ENCODE data around the gene PDXP. TPM values are rescaled to one million over a fixed set of nuclear protein-coding genes. Genes with fewer than 3 reads are reported as not detected.
A peak's percentile ranks its signal among the peaks of the same experiment; 100 is the strongest.

The PDXP gene
- total RNA-seq, 1 donor from 2014 or later: 22.4 TPM

DNA sequence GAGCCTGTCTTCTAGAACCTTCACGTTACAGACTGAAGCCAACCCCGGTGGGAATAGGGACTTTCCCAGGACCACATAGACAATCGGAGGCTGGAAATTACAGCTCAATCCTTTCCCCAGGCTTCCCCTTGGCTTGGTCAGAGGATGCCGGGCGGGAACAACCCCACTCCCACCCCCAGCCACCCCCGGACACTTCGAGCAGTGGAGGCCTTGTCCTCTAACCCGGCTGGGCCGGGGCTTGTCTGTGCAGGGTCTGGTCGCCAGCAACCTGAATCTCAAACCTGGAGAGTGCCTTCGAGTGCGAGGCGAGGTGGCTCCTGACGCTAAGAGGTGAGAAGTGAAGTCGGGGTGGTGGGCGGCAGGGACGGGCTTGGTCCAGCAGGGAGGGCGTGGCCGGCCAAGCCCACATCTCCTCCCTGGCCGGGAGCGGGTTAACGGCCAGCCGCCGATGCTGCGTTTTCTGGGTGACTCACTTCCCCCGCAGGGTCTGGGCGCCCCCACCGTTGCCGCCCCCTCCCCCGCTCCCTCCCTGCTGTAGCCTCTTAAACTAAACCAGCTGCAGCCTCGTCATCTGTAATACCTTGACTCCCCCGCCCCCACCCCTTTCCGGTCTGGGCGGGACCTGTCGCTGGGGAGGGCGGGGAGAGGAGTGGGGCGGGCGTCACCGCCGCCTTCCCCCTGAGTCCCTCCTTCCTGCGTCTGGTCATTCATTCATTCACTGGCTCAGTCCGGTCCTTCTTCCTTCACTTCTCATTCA, 18.4 kb downstream of the PDXP start:
- peaks cover 28% of the 10 kb centered on the region for H3K79me2 ChIP-seq (ENCODE audit: insufficient read depth, low read length)
- H3K4me3 ChIP-seq (ENCODE audit: insufficient read depth, low read depth, low read length): peak overlapping the region; percentile 97
- H4K20me1 ChIP-seq (ENCODE audit: insufficient read depth, low read length): peaks cover 55% of the 10 kb centered on the region
- H3K27me3 Mint-ChIP-seq (ENCODE audit: low read depth, unreplicated experiment): no peaks in the 10 kb centered on the region
- H2AFZ ChIP-seq (ENCODE audit: low read depth, low read length): no peak overlapping the region
- H3K27me3 ChIP-seq (ENCODE audit: insufficient read depth, low read length): no peaks in the 10 kb centered on the region
- peaks cover 17% of the 10 kb centered on the region for H3K36me3 ChIP-seq (ENCODE audit: insufficient read depth, low read length)
- no peak for TF ChIP-seq EZH2 (IDR thresholded peaks at IDR 0.05; ENCODE audit: insufficient read depth, low read length)
- TF ChIP-seq, protein P1, sequence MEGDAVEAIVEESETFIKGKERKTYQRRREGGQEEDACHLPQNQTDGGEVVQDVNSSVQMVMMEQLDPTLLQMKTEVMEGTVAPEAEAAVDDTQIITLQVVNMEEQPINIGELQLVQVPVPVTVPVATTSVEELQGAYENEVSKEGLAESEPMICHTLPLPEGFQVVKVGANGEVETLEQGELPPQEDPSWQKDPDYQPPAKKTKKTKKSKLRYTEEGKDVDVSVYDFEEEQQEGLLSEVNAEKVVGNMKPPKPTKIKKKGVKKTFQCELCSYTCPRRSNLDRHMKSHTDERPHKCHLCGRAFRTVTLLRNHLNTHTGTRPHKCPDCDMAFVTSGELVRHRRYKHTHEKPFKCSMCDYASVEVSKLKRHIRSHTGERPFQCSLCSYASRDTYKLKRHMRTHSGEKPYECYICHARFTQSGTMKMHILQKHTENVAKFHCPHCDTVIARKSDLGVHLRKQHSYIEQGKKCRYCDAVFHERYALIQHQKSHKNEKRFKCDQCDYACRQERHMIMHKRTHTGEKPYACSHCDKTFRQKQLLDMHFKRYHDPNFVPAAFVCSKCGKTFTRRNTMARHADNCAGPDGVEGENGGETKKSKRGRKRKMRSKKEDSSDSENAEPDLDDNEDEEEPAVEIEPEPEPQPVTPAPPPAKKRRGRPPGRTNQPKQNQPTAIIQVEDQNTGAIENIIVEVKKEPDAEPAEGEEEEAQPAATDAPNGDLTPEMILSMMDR (IDR thresholded peaks at IDR 0.05; ENCODE audit: insufficient read depth, low read depth, low read length): no peak
- peak overlapping the region; percentile 79 for H3K27ac Mint-ChIP-seq (ENCODE audit: unreplicated experiment)
- H3K9ac ChIP-seq (ENCODE audit: low read length): peak overlapping the region; percentile 90
- H3K4me1 Mint-ChIP-seq (ENCODE audit: low read depth, unreplicated experiment): peaks cover 16% of the 10 kb centered on the region
- H3K36me3 Mint-ChIP-seq (ENCODE audit: low read depth, unreplicated experiment): peaks cover 2% of the 10 kb centered on the region
- peak overlapping the region; percentile 79 for H3K27ac ChIP-seq (ENCODE audit: low read depth, low read length)
- H3K9me3 ChIP-seq (ENCODE audit: insufficient read depth, low read depth, low read length): no peaks in the 10 kb centered on the region
- FAIRE-seq: no peak
- H3K4me2 ChIP-seq (ENCODE audit: low read length): peak overlapping the region; percentile 93
- peaks cover 26% of the 10 kb centered on the region for H3K4me1 ChIP-seq (ENCODE audit: insufficient read depth, low read length)
- DNase-seq (ENCODE audit: low read depth): peak; percentile 95
- no peaks in the 10 kb centered on the region for H3K9me3 Mint-ChIP-seq (ENCODE audit: unreplicated experiment)
- H3K4me3 Mint-ChIP-seq (ENCODE audit: unreplicated experiment): peak overlapping the region; percentile 85

DNA sequence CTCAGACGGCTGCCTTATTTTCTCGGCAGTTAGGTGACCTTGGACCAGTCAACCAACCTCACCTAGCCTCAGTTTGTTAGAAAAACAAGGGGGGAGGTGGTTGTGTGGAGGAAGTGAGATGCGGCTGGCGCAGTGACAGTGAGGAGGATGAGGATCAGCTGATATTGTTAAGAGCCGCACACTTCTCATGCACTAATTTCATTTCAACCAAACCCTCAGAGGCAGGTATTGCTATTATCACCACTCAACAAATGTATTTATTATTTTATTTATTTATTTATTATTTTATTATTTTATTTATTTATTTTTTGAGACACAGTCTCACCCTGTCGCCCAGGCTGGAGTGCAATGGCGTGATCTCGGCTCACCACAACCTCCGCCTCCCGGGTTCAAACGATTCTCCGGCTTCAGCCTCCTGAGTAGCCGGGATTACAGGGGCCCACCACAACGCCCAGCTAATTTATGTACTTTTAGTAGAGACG, 19.0 kb downstream of the PDXP start:
- H3K27ac ChIP-seq (ENCODE audit: low read depth, low read length): peak overlapping the region; percentile 54
- FAIRE-seq (no peak), DNase-seq (ENCODE audit: low read depth) (no peak)
- H3K4me3 ChIP-seq (ENCODE audit: insufficient read depth, low read depth, low read length): peak overlapping the region; percentile 83
- peak overlapping the region; percentile 77 for H3K9ac ChIP-seq (ENCODE audit: low read length)
- Mint-ChIP-seq H3K27ac (ENCODE audit: unreplicated experiment) (peak overlapping the region; percentile 28), H3K4me3 (ENCODE audit: unreplicated experiment) (peak overlapping the region; percentile 80), H3K36me3 (ENCODE audit: low read depth, unreplicated experiment) (peaks cover 2% of the 10 kb centered on the region), H3K9me3 (ENCODE audit: unreplicated experiment) (no peaks in the 10 kb centered on the region), H3K4me1 (ENCODE audit: low read depth, unreplicated experiment) (peaks cover 16% of the 10 kb centered on the region), H3K27me3 (ENCODE audit: low read depth, unreplicated experiment) (no peaks in the 10 kb centered on the region)
- no peak overlapping the region for H2AFZ ChIP-seq (ENCODE audit: low read depth, low read length)
- peaks cover 55% of the 10 kb centered on the region for H4K20me1 ChIP-seq (ENCODE audit: insufficient read depth, low read length)
- no peak for TF ChIP-seq EZH2 (IDR thresholded peaks at IDR 0.05; ENCODE audit: insufficient read depth, low read length)
- TF ChIP-seq, protein P1 (IDR thresholded peaks at IDR 0.05; ENCODE audit: insufficient read depth, low read depth, low read length): no peak
- no peaks in the 10 kb centered on the region for H3K9me3 ChIP-seq (ENCODE audit: insufficient read depth, low read depth, low read length)
- H3K36me3 ChIP-seq (ENCODE audit: insufficient read depth, low read length): peaks cover 17% of the 10 kb centered on the region
- H3K27me3 ChIP-seq (ENCODE audit: insufficient read depth, low read length): no peaks in the 10 kb centered on the region
- peak overlapping the region; percentile 93 for H3K4me2 ChIP-seq (ENCODE audit: low read length)
- peaks cover 28% of the 10 kb centered on the region for H3K79me2 ChIP-seq (ENCODE audit: insufficient read depth, low read length)
- peaks cover 26% of the 10 kb centered on the region for H3K4me1 ChIP-seq (ENCODE audit: insufficient read depth, low read length)

DNA sequence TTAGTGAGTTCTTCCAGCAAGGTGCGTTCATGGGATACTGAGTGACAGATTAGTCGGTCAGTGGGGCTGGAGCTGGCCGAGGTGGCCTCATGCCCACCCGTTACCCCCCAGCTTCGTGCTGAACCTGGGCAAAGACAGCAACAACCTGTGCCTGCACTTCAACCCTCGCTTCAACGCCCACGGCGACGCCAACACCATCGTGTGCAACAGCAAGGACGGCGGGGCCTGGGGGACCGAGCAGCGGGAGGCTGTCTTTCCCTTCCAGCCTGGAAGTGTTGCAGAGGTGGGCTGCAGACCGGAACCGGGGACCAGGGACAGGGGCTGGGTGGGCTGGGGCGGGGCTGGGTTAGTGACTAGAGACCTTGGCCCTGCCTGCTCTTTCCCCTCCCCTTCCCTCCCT, 19.8 kb downstream of the PDXP start:
- H3K4me1 Mint-ChIP-seq (ENCODE audit: low read depth, unreplicated experiment): peaks cover 16% of the 10 kb centered on the region
- no peak for TF ChIP-seq EZH2 (IDR thresholded peaks at IDR 0.05; ENCODE audit: insufficient read depth, low read length)
- TF ChIP-seq, protein P1 (IDR thresholded peaks at IDR 0.05; ENCODE audit: insufficient read depth, low read depth, low read length): no peak
- peak overlapping the region; percentile 17 for H3K27ac ChIP-seq (ENCODE audit: low read depth, low read length)
- no peak overlapping the region for H3K27ac Mint-ChIP-seq (ENCODE audit: unreplicated experiment)
- H3K4me3 Mint-ChIP-seq (ENCODE audit: unreplicated experiment): no peak overlapping the region
- DNase-seq (ENCODE audit: low read depth) (no peak), FAIRE-seq (no peak)
- peak overlapping the region; percentile 83 for H3K4me3 ChIP-seq (ENCODE audit: insufficient read depth, low read depth, low read length)
- H3K4me2 ChIP-seq (ENCODE audit: low read length): peak overlapping the region; percentile 93
- H3K4me1 ChIP-seq (ENCODE audit: insufficient read depth, low read length): peaks cover 26% of the 10 kb centered on the region
- H3K36me3 ChIP-seq (ENCODE audit: insufficient read depth, low read length): peaks cover 17% of the 10 kb centered on the region
- no peaks in the 10 kb centered on the region for H3K9me3 Mint-ChIP-seq (ENCODE audit: unreplicated experiment)
- peaks cover 28% of the 10 kb centered on the region for H3K79me2 ChIP-seq (ENCODE audit: insufficient read depth, low read length)
- peaks cover 55% of the 10 kb centered on the region for H4K20me1 ChIP-seq (ENCODE audit: insufficient read depth, low read length)
- no peak overlapping the region for H2AFZ ChIP-seq (ENCODE audit: low read depth, low read length)
- H3K9me3 ChIP-seq (ENCODE audit: insufficient read depth, low read depth, low read length): no peaks in the 10 kb centered on the region
- peak overlapping the region; percentile 54 for H3K9ac ChIP-seq (ENCODE audit: low read length)
- no peaks in the 10 kb centered on the region for H3K27me3 ChIP-seq (ENCODE audit: insufficient read depth, low read length)
- no peaks in the 10 kb centered on the region for H3K27me3 Mint-ChIP-seq (ENCODE audit: low read depth, unreplicated experiment)
- H3K36me3 Mint-ChIP-seq (ENCODE audit: low read depth, unreplicated experiment): peaks cover 2% of the 10 kb centered on the region
